IMR-90 (cell line): ENCODE measurements around the gene HAGH. TPM values are rescaled to one million over a fixed set of nuclear protein-coding genes. Genes with fewer than 3 reads are reported as not detected.
A peak's percentile ranks its signal among the peaks of the same experiment; 100 is the strongest.

Experiments
- ATAC-seq: fragments of 200-7000 bp; cut with Tn5 transposase; 2 replicates; pipeline ENCODE4 v1.9.1; 2020; ENCODE audit warnings: low read depth, mild to moderate bottlenecking, moderate library complexity
- BruUV-seq: library from RNA; stranded (reverse); fragments of 400-500 nt; replicated peaks from 2 replicates; lab custom pipeline; 2021; lab: Mats Ljungman, UMichigan
- CTCF ChIA-PET: fragments of 300-600 bp; formaldehyde crosslinking; extraction: SDS; loops from one replicate; lab custom pipeline; 2021; ENCODE audit warnings: antibody characterized with exemption; lab: Yijun Ruan, JAX
- POLR2A ChIA-PET: fragments of 300-600 bp; sonication (Branson Sonifier 250); formaldehyde crosslinking; loops from one replicate; lab custom pipeline; 2022; ENCODE audit warnings: antibody characterized with exemption; ENCODE audit not compliant: unreplicated experiment; lab: Charles Lee
- DNase-seq: peaks from one replicate; pipeline ENCODE4 v3.0.0; 2013
- H2AFZ ChIP-seq: replicated peaks from 2 replicates; pipeline ENCODE3; 2013; ENCODE audit warnings: low read length, mild to moderate bottlenecking; ENCODE audit not compliant: poor library complexity
- H2AK5ac ChIP-seq: 2 replicates; pipeline ENCODE4 v1.6.1; 2013; ENCODE audit warnings: low read depth, low read length, inconsistent platforms
- H2AK9ac ChIP-seq: replicated peaks from 2 replicates; pipeline ENCODE3; 2013; ENCODE audit warnings: mild to moderate bottlenecking, low read depth, low read length, moderate library complexity; ENCODE audit not compliant: poor library complexity
- H2BK120ac ChIP-seq: 2 replicates; pipeline ENCODE4 v1.6.1; 2013; ENCODE audit warnings: low read depth, low read length, inconsistent platforms
- H2BK15ac ChIP-seq: 3 replicates; pipeline ENCODE4 v1.6.1; 2013; ENCODE audit warnings: low read depth, low read length, inconsistent platforms
- H2BK20ac ChIP-seq: 2 replicates; pipeline ENCODE4 v1.6.1; 2013; ENCODE audit warnings: low read depth, mild to moderate bottlenecking, inconsistent platforms, low read length, moderate library complexity
- H2BK5ac ChIP-seq: 2 replicates; pipeline ENCODE4 v1.6.1; 2013; ENCODE audit warnings: mild to moderate bottlenecking, low read depth, low read length, inconsistent platforms; ENCODE audit not compliant: poor library complexity, severe bottlenecking
- H3K14ac ChIP-seq: replicated peaks from 2 replicates; pipeline ENCODE4 v1.6.1; 2013; ENCODE audit warnings: low read depth, low read length, inconsistent platforms
- H3K18ac ChIP-seq: 2 replicates; pipeline ENCODE4 v1.6.1; 2013; ENCODE audit warnings: low read depth, low read length, control low read depth
- H3K23ac ChIP-seq: 2 replicates; pipeline ENCODE4 v1.6.1; 2013; ENCODE audit warnings: low read depth, low read length, inconsistent platforms
- H3K27ac ChIP-seq: 2 replicates; pipeline ENCODE4 v1.5.1; 2013; ENCODE audit warnings: mild to moderate bottlenecking, control low read depth, low read length; ENCODE audit not compliant: insufficient read depth
- H3K27me3 ChIP-seq: 2 replicates; pipeline ENCODE4 v1.6.1; 2013; ENCODE audit warnings: low read length; ENCODE audit not compliant: control insufficient read depth, insufficient read depth
- H3K36me3 ChIP-seq: 2 replicates; pipeline ENCODE4 v1.6.1; 2013; ENCODE audit warnings: low read length, mixed read lengths; ENCODE audit not compliant: control insufficient read depth, insufficient read depth
- H3K4ac ChIP-seq: 2 replicates; pipeline ENCODE4 v1.6.1; 2013; ENCODE audit warnings: low read depth, low read length, inconsistent platforms
- H3K4me1 ChIP-seq: 2 replicates; pipeline ENCODE4 v1.6.1; 2013; ENCODE audit warnings: low read length, mixed read lengths; ENCODE audit not compliant: control insufficient read depth, insufficient read depth
- H3K4me2 ChIP-seq: 2 replicates; pipeline ENCODE4 v1.6.1; 2013; ENCODE audit warnings: low read depth, mild to moderate bottlenecking, control low read depth, low read length, moderate library complexity
- H3K4me3 ChIP-seq: 2 replicates; pipeline ENCODE4 v1.5.1; 2013; ENCODE audit warnings: low read depth, mild to moderate bottlenecking, control low read depth, low read length, moderate library complexity; ENCODE audit not compliant: insufficient read depth
- H3K56ac ChIP-seq: 2 replicates; pipeline ENCODE4 v1.6.1; 2013; ENCODE audit warnings: low read length, inconsistent platforms; ENCODE audit not compliant: insufficient read depth; ENCODE audit errors: extremely low read depth
- H3K79me1 ChIP-seq, 2 experiments: 2 replicates each; pipeline ENCODE4 v1.6.1; 2013; ENCODE audit warnings: low read length in 2 of 2, inconsistent platforms in 1 of 2, low read depth in 1 of 2
- H3K9ac ChIP-seq: 2 replicates; pipeline ENCODE4 v1.6.1; 2013; ENCODE audit warnings: low read depth, low read length, control low read depth
- H3K9me1 ChIP-seq: 2 replicates; pipeline ENCODE4 v1.6.1; 2013; ENCODE audit warnings: low read length, inconsistent platforms; ENCODE audit not compliant: insufficient read depth
- H3K9me3 ChIP-seq: 2 replicates; pipeline ENCODE4 v1.6.1; 2013; ENCODE audit warnings: low read length; ENCODE audit not compliant: control insufficient read depth, insufficient read depth
- H4K20me1 ChIP-seq: 2 replicates; pipeline ENCODE4 v1.6.1; 2013; ENCODE audit warnings: low read length, inconsistent platforms; ENCODE audit not compliant: insufficient read depth
- H4K5ac ChIP-seq: 2 replicates; pipeline ENCODE4 v1.6.1; 2013; ENCODE audit warnings: mild to moderate bottlenecking, low read depth, low read length, control low read depth
- H4K8ac ChIP-seq, 2 experiments: 2 replicates each; pipeline ENCODE4 v1.6.1; 2013; ENCODE audit warnings: low read depth in 2 of 2, low read length in 2 of 2, control low read depth in 1 of 2, inconsistent platforms in 1 of 2
- H4K91ac ChIP-seq: 2 replicates; pipeline ENCODE4 v1.6.1; 2013; ENCODE audit warnings: low read depth, low read length, inconsistent platforms; ENCODE audit not compliant: insufficient read depth
- BHLHE40 ChIP-seq: fragments of 150-350 bp; IDR thresholded peaks from 2 replicates; pipeline ENCODE4 v1.6.1; 2016; ENCODE audit warnings: mild to moderate bottlenecking, low read depth, low read length
- CEBPB ChIP-seq: IDR thresholded peaks from 2 replicates; pipeline ENCODE4 v1.6.1; 2012; ENCODE audit warnings: low read depth, low read length, improper control_type of control experiment
- CHD1 ChIP-seq: IDR thresholded peaks from 2 replicates; pipeline ENCODE4 v1.6.1; 2012; ENCODE audit warnings: low read depth, low read length, improper control_type of control experiment
- FOS ChIP-seq: fragments of 150-350 bp; IDR thresholded peaks from 2 replicates; pipeline ENCODE4 v1.6.1; 2016; ENCODE audit warnings: low read depth, low read length
- MAFK ChIP-seq: IDR thresholded peaks from 2 replicates; pipeline ENCODE4 v1.6.1; 2012; ENCODE audit warnings: low read depth, low read length, improper control_type of control experiment
- MAZ ChIP-seq: IDR thresholded peaks from 2 replicates; pipeline ENCODE4 v1.6.1; 2012; ENCODE audit warnings: low read depth, mild to moderate bottlenecking, low read length, improper control_type of control experiment, moderate library complexity, borderline replicate concordance
- MXI1 ChIP-seq: IDR thresholded peaks from 2 replicates; pipeline ENCODE4 v1.6.1; 2012; ENCODE audit warnings: low read depth, mild to moderate bottlenecking, low read length, moderate library complexity, borderline replicate concordance
- NFE2L2 ChIP-seq: fragments of 150-350 bp; IDR thresholded peaks from 2 replicates; pipeline ENCODE4 v1.6.1; 2016; ENCODE audit warnings: low read depth, mild to moderate bottlenecking, low read length
- POLR2A ChIP-seq: IDR thresholded peaks from 2 replicates; pipeline ENCODE4 v1.6.1; 2012; ENCODE audit warnings: mild to moderate bottlenecking, low read depth, low read length
- RAD21 ChIP-seq: IDR thresholded peaks from 2 replicates; pipeline ENCODE4 v1.6.1; 2012; ENCODE audit warnings: low read length, improper control_type of control experiment
- RCOR1 ChIP-seq: IDR thresholded peaks from 2 replicates; pipeline ENCODE4 v1.6.1; 2012; ENCODE audit warnings: mild to moderate bottlenecking, low read length, improper control_type of control experiment; ENCODE audit not compliant: insufficient replicate concordance
- RFX5 ChIP-seq: IDR thresholded peaks from 2 replicates; pipeline ENCODE4 v1.8.0; 2012; ENCODE audit warnings: low read depth, mild to moderate bottlenecking, low read length, moderate library complexity
- SMC3 ChIP-seq: fragments of 150-350 bp; IDR thresholded peaks from 2 replicates; pipeline ENCODE4 v1.6.1; 2016; ENCODE audit warnings: low read depth, mild to moderate bottlenecking, antibody characterized with exemption, low read length, moderate library complexity
- WGBS, 2 experiments: methylation state at CpG; one replicate each; pipeline versions ENCODE4 v1.1.5 to v1.1.7; 2013; ENCODE audit warnings: missing lambda C conversion rate in 2 of 2; ENCODE audit not compliant: insufficient read length in 1 of 2; ENCODE audit errors: extremely low coverage in 2 of 2; 5-methylcytosine and 5-hydroxymethylcytosine counted together
- dilution Hi-C: fragments of 300-500 bp; cut with HindIII; formaldehyde crosslinking; loops from one replicate; pipeline ENCODE4 v1.14.3; 2018; ENCODE audit warnings: low sequenced_read_pairs; ENCODE audit not compliant: unreplicated experiment
- in situ Hi-C: fragments of 300-500 bp; cut with MboI; formaldehyde crosslinking; loops from 3 replicates; pipeline ENCODE4 v1.14.3; 2019; ENCODE audit warnings: low sequenced_read_pairs, inconsistent platforms, mixed read lengths
- intact Hi-C: fragments of 100-400 bp; cut with micrococcal nuclease; formaldehyde crosslinking; loops from 2 replicates; pipeline ENCODE4 v1.10.0; 2022
- polyA plus RNA-seq, 3 experiments: library from polyadenylated mRNA; depleted of rRNA; stranded (reverse); fragments of >200 nt; gene quantifications; 2 replicates each; pipeline ENCODE4 v1.2.3, GENCODE V29; 2012; ENCODE audit warnings: low replicate concordance in 1 of 3
- total RNA-seq: library from RNA; depleted of rRNA; stranded (reverse); fragments of >200 nt; gene quantifications from 2 replicates; pipeline ENCODE4 v1.2.3, GENCODE V29; 2012
- TF ChIP-seq, protein P1 (sequence below): fragments of 150-350 bp; IDR thresholded peaks from 2 replicates; pipeline ENCODE4 v1.6.1; 2017; ENCODE audit warnings: mild to moderate bottlenecking, antibody characterized with exemption, low read length, low read depth
- TF ChIP-seq, protein P2 (sequence below): fragments of 150-350 bp; IDR thresholded peaks from 2 replicates; pipeline ENCODE4 v1.6.1; 2016; ENCODE audit warnings: low read depth, mild to moderate bottlenecking, low read length, moderate library complexity, borderline replicate concordance

Gene HAGH
- total and polyA plus RNA-seq, 2 of the 4 experiments (the other 2 are of a cell fraction), result 30.8 to 52.2 TPM

- peaks cover 30% of the 10 kb centered on the region for H3K36me3 ChIP-seq
- 93% methylated on average over 19 of the region's 51 CpGs; no CpG with 5 or more reads in 1 of the 2 experiments for WGBS, 2 experiments
- H3K27me3 ChIP-seq, result no peaks in the 10 kb centered on the region
- H2BK120ac ChIP-seq, result no peak overlapping the region
- H3K79me1 ChIP-seq, result peaks cover 12 to 44% of the 10 kb centered on the region in 2 experiments
- no peak overlapping the region for H4K8ac ChIP-seq
- H3K9me1 ChIP-seq, result peaks cover 4% of the 10 kb centered on the region; the same call in 1 of the 2 replicates
- CTCF ChIA-PET, result no interaction called here
- intact Hi-C loops (no loop called here), dilution Hi-C loops (no loop called here), in situ Hi-C loops (no loop called here)
- ATAC-seq (no peak), DNase-seq (no peak)
- no peak overlapping the region for H2AFZ ChIP-seq
- no peak overlapping the region for H3K18ac ChIP-seq
- H3K4ac ChIP-seq, result no peak overlapping the region
- H4K5ac ChIP-seq, result no peak overlapping the region
- H3K4me3 ChIP-seq, result no peak overlapping the region
- no peaks in the 10 kb centered on the region for H3K9me3 ChIP-seq
- H2BK20ac ChIP-seq, result no peak overlapping the region
- no peak overlapping the region for H3K14ac ChIP-seq
- H2AK9ac ChIP-seq, result peak overlapping the region; percentile 52
- no peak overlapping the region for H3K27ac ChIP-seq
- POLR2A ChIA-PET, result no interaction called here
- H3K56ac ChIP-seq, result no peak overlapping the region
- no peak overlapping the region for H4K91ac ChIP-seq
- no peak overlapping the region for H2BK15ac ChIP-seq
- H4K20me1 ChIP-seq, result peaks cover 38% of the 10 kb centered on the region
- H3K23ac ChIP-seq, result no peak overlapping the region
- H3K4me1 ChIP-seq, result no peaks in the 10 kb centered on the region; the same call in 1 of the 2 replicates
- H3K9ac ChIP-seq, result no peak overlapping the region
- BruUV-seq, result no TSS peak
- no peak overlapping the region for H2AK5ac ChIP-seq
- H3K4me2 ChIP-seq, result no peak overlapping the region
- no peak overlapping the region for H2BK5ac ChIP-seq
- TF ChIP-seq MAZ (no peak), RCOR1 (no peak), NFE2L2 (no peak), FOS (no peak), SMC3 (no peak), RFX5 (no peak), POLR2A (no peak), CEBPB (no peak), MXI1 (no peak), BHLHE40 (no peak), MAFK (no peak), RAD21 (no peak), CHD1 (no peak)
- TF ChIP-seq, protein P1, sequence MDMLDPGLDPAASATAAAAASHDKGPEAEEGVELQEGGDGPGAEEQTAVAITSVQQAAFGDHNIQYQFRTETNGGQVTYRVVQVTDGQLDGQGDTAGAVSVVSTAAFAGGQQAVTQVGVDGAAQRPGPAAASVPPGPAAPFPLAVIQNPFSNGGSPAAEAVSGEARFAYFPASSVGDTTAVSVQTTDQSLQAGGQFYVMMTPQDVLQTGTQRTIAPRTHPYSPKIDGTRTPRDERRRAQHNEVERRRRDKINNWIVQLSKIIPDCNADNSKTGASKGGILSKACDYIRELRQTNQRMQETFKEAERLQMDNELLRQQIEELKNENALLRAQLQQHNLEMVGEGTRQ, result no peak
- TF ChIP-seq, protein P2, sequence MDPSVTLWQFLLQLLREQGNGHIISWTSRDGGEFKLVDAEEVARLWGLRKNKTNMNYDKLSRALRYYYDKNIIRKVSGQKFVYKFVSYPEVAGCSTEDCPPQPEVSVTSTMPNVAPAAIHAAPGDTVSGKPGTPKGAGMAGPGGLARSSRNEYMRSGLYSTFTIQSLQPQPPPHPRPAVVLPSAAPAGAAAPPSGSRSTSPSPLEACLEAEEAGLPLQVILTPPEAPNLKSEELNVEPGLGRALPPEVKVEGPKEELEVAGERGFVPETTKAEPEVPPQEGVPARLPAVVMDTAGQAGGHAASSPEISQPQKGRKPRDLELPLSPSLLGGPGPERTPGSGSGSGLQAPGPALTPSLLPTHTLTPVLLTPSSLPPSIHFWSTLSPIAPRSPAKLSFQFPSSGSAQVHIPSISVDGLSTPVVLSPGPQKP, result no peak
Observed at GRCh38 chr16:1786242-1787055, 40.2 kb downstream of the HAGH start.
